Measurements from ENCODE around the gene HTR6.

HTR6 gene

DNA sequence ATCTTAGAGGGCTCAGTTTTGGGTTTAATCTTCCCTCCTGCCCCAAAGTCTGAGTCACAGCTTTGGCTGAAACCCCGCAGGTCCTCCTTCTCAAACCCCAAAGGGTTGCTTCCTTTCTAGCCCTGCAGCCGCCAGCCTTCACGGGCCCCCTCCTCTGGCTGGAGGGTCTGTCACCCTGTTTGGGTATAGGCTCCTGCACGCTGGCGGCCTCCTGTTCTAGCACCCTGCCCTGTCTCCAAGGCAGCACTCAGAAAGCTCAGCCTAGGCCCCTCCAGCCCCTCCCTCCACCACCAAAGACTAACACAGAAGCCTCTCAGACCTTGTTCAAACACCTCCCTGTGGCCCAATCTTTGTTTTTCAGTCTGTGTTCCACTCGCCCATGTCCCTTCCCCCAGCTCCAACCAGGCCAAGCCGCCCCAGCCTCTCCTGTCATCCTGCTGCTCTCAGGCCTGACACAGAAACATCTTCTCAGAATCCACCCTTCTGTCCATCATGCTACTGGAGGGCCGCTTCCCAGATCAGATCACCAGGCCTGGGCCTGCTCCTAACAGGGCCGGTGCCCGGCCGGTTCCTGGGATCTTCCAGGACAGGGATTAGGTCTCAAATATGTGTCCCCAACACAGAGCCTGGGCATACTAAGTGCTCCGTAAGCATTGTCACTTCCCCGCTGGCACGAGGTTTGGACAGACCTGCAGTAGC is 35.6 kb downstream of the HTR6 start:
- no peak for TF ChIP-seq CREB1 (IDR thresholded peaks at IDR 0.05; ENCODE audit: low read depth)
- TF ChIP-seq, protein P1, sequence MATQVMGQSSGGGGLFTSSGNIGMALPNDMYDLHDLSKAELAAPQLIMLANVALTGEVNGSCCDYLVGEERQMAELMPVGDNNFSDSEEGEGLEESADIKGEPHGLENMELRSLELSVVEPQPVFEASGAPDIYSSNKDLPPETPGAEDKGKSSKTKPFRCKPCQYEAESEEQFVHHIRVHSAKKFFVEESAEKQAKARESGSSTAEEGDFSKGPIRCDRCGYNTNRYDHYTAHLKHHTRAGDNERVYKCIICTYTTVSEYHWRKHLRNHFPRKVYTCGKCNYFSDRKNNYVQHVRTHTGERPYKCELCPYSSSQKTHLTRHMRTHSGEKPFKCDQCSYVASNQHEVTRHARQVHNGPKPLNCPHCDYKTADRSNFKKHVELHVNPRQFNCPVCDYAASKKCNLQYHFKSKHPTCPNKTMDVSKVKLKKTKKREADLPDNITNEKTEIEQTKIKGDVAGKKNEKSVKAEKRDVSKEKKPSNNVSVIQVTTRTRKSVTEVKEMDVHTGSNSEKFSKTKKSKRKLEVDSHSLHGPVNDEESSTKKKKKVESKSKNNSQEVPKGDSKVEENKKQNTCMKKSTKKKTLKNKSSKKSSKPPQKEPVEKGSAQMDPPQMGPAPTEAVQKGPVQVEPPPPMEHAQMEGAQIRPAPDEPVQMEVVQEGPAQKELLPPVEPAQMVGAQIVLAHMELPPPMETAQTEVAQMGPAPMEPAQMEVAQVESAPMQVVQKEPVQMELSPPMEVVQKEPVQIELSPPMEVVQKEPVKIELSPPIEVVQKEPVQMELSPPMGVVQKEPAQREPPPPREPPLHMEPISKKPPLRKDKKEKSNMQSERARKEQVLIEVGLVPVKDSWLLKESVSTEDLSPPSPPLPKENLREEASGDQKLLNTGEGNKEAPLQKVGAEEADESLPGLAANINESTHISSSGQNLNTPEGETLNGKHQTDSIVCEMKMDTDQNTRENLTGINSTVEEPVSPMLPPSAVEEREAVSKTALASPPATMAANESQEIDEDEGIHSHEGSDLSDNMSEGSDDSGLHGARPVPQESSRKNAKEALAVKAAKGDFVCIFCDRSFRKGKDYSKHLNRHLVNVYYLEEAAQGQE (IDR thresholded peaks at IDR 0.05; ENCODE audit: low read depth) = no peak
- no peak for TF ChIP-seq CEBPB (IDR thresholded peaks at IDR 0.05)
- TF ChIP-seq YY1 (IDR thresholded peaks at IDR 0.05; ENCODE audit: low read depth) = no peak
- no peak for TF ChIP-seq EGR1 (IDR thresholded peaks at IDR 0.05)
- TF ChIP-seq ZBTB7A (IDR thresholded peaks at IDR 0.05; ENCODE audit: low read depth) = no peak
- TF ChIP-seq, protein P2, sequence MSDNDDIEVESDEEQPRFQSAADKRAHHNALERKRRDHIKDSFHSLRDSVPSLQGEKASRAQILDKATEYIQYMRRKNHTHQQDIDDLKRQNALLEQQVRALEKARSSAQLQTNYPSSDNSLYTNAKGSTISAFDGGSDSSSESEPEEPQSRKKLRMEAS (IDR thresholded peaks at IDR 0.05) = no peak
- no peak for TF ChIP-seq TCF12 (IDR thresholded peaks at IDR 0.05; ENCODE audit: low read depth)
- TF ChIP-seq, protein P3, sequence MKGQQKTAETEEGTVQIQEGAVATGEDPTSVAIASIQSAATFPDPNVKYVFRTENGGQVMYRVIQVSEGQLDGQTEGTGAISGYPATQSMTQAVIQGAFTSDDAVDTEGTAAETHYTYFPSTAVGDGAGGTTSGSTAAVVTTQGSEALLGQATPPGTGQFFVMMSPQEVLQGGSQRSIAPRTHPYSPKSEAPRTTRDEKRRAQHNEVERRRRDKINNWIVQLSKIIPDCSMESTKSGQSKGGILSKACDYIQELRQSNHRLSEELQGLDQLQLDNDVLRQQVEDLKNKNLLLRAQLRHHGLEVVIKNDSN (IDR thresholded peaks at IDR 0.05) = no peak
- no peak for TF ChIP-seq FOXM1 (IDR thresholded peaks at IDR 0.05; ENCODE audit: borderline replicate concordance, low read depth)
- TF ChIP-seq NFIC (IDR thresholded peaks at IDR 0.05) = no peak
- no peak for TF ChIP-seq EP300 (IDR thresholded peaks at IDR 0.05; ENCODE audit: borderline replicate concordance)
- no peak for TF ChIP-seq RAD21 (IDR thresholded peaks at IDR 0.05; ENCODE audit: low read depth)
- TF ChIP-seq TEAD4 (IDR thresholded peaks at IDR 0.05) = no peak
- TF ChIP-seq TAF1 (IDR thresholded peaks at IDR 0.05; ENCODE audit: low read depth) = no peak

DNA sequence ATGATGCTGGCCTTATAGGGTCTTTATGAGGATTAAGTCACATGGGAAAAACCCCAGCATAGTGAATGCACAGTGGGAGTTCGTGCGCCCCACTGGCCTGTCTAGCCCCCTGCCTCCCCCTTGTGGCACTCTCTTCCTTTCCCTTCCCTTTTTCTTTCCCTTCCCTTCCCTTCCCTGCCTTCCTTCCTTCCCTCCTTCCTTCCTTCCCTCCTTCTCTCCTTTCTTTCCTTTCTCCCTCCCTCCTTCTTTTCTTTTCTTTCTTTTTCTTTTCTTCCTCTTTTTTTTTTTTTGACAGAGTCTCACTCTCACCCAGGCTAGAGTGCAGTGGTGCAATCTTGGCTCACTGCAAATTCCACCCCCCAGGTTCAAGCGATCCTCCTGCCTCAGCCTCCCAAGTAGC is 38.6 kb downstream of the HTR6 start:
- TF ChIP-seq TCF12 (IDR thresholded peaks at IDR 0.05; ENCODE audit: low read depth) = no peak
- TF ChIP-seq, protein P3 (IDR thresholded peaks at IDR 0.05) = no peak
- TF ChIP-seq NFIC (IDR thresholded peaks at IDR 0.05) = no peak
- TF ChIP-seq, protein P2 (IDR thresholded peaks at IDR 0.05) = no peak
- TF ChIP-seq EP300 (IDR thresholded peaks at IDR 0.05; ENCODE audit: borderline replicate concordance) = no peak
- TF ChIP-seq CEBPB (IDR thresholded peaks at IDR 0.05) = no peak

DNA sequence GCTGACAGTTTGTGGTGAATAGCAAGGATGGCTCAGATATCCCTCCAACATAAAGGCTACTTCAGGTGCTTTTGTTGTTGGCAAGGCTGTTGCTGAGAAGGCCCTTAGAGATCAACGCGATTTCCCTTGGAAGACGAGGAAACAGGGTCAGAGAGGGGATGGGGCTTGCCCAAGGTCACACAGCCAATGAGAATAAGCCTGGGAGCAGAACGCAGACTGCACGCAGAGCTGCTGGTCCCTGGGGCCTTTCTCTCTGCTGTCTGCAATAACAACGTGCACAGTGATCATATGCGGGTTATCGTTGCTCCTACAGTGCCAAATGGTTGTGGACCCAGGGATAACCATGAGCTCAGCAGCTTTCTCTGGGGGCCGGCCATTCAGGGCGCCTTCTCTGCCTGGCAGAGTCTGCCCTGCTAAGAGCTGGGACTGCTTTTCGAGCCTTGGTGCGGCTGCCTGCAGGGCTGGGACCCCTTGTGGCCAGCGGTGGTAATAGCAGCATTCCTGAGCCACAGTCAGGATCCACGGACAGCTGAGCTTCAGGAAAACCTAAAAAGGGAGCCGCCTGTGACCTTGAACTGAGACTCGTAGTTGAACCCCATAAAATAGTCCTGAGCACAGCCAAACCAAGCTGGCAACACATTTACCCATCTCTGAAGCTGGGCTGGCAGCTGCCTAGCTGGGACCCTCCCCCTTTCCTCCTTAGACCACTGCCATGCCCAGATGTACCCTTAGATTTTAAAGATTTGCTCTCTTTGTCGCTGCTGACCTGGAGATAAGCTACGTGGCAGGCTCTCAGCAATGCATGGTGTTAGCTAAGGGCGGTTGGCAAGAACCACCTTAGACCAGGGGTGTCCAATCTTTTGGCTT is 39.8 kb downstream of the HTR6 start:
- TF ChIP-seq, protein P1 (IDR thresholded peaks at IDR 0.05; ENCODE audit: low read depth) = no peak
- TF ChIP-seq CEBPB (IDR thresholded peaks at IDR 0.05) (no peak), TAF1 (IDR thresholded peaks at IDR 0.05; ENCODE audit: low read depth) (no peak), CREB1 (IDR thresholded peaks at IDR 0.05; ENCODE audit: low read depth) (no peak), ZBTB7A (IDR thresholded peaks at IDR 0.05; ENCODE audit: low read depth) (no peak), EGR1 (IDR thresholded peaks at IDR 0.05) (no peak), TEAD4 (IDR thresholded peaks at IDR 0.05) (peak; percentile 79), YY1 (IDR thresholded peaks at IDR 0.05; ENCODE audit: low read depth) (no peak), RAD21 (IDR thresholded peaks at IDR 0.05; ENCODE audit: low read depth) (peak; percentile 76), FOXM1 (IDR thresholded peaks at IDR 0.05; ENCODE audit: borderline replicate concordance, low read depth) (no peak)

DNA sequence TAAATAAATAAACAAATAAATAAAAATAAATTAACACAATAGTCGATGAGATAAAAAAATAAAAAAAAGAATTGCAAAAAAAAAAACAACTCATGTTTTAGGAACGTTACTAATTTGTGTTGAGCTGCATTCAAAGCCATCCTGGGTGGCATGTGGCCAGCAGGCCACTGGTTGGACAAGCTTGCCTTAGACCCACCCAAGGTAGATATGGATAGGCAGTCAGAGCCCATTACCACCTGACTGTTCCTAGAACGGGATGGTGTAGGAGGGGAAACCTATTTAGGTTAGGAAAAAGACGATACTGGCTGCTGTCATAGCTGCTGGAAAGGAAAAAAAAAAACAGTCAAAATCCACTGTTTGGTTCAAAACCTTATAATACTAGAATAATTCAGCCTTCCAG is 40.8 kb downstream of the HTR6 start:
- TF ChIP-seq, protein P1 (IDR thresholded peaks at IDR 0.05; ENCODE audit: low read depth) = no peak
- TF ChIP-seq, protein P3 (IDR thresholded peaks at IDR 0.05) = no peak
- TF ChIP-seq ZBTB7A (IDR thresholded peaks at IDR 0.05; ENCODE audit: low read depth) = no peak
